ENCODE measurements around the gene LARGE1. TPM values are rescaled to one million over a fixed set of nuclear protein-coding genes. Genes with fewer than 3 reads are reported as not detected.

LARGE1 gene
- total RNA-seq, 1 donor from 2014 or later: 195 TPM

DNA sequence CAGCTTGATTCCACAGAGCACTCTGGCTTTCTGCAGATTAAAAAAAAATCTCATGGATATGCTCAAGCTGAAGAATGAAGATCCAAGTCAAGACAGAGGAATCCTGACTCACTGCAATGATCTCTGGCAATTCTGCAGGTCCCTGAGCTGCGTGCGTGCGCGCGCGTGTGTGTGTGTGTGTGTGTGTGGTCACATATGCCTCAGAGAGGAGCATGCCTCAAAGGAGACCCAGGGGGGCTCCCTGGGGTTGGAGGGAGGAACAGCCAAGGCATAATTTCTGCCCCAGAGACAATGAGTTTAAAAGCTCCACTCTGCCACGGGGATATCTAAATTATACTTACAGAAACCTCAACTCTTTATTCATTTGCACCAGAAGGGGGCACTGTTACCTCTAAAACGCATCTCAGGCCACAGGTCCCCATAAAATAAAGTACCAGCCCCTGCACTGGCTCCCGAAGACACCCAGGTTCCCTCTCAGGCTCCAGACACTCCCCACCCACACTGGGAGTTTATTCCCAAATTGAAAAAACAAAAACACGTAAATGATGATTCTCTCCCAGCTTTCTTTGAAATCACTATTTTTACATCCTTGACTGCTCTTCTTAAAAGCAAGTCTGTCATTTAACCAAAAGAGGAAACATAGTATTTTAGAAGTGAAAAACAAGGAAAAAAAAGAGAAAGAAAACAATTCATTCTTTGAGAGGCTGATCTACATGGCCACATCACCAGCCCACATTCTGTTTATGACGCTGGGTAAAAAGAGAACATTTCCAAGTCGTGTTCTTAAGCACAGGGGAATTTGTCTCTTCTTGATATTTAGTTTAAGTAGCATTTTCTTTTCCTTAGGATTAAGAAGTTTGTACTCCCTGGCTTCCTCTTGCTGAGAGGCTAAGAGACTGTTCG lies 401.0 kb downstream of the LARGE1 start:
- Mint-ChIP-seq H3K27me3 (no peaks in the 10 kb centered on the region), H3K4me1 (ENCODE audit: low read depth) (peaks cover 19% of the 10 kb centered on the region), H3K36me3 (ENCODE audit: insufficient read depth) (peaks cover 13% of the 10 kb centered on the region), H3K9me3 (ENCODE audit: low read depth) (no peaks in the 10 kb centered on the region), H3K27ac (peak overlapping the region; percentile 69), H3K4me3 (ENCODE audit: low read depth) (no peak overlapping the region)
- DNase-seq (ENCODE audit: low spot score, unreplicated experiment): peak; percentile 18
- TF ChIP-seq, protein P1, sequence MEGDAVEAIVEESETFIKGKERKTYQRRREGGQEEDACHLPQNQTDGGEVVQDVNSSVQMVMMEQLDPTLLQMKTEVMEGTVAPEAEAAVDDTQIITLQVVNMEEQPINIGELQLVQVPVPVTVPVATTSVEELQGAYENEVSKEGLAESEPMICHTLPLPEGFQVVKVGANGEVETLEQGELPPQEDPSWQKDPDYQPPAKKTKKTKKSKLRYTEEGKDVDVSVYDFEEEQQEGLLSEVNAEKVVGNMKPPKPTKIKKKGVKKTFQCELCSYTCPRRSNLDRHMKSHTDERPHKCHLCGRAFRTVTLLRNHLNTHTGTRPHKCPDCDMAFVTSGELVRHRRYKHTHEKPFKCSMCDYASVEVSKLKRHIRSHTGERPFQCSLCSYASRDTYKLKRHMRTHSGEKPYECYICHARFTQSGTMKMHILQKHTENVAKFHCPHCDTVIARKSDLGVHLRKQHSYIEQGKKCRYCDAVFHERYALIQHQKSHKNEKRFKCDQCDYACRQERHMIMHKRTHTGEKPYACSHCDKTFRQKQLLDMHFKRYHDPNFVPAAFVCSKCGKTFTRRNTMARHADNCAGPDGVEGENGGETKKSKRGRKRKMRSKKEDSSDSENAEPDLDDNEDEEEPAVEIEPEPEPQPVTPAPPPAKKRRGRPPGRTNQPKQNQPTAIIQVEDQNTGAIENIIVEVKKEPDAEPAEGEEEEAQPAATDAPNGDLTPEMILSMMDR (IDR thresholded peaks at IDR 0.05; ENCODE audit: unreplicated experiment): peak; percentile 77

DNA sequence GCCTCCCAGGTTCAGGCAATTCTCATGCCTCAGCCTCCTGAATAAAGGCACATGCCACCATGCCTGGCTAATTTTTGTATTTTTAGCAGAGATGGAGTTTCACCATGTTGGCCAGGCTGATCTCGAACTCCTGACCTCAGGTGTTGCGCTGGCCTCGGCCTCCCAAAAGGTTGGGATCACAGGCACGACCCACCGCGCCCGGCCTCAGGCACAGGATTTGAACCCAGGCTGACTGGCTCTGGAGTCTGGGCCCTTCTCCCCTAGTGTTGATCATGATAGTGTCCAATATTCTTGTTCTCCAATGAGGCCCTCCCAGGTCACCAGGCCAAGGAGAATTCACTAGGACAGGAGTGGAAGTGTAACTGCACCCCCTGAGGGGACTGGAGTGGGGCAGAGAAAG lies 401.9 kb downstream of the LARGE1 start:
- TF ChIP-seq, protein P1 (IDR thresholded peaks at IDR 0.05; ENCODE audit: unreplicated experiment): no peak
- Mint-ChIP-seq H3K4me3 (ENCODE audit: low read depth) (no peak overlapping the region), H3K27me3 (no peaks in the 10 kb centered on the region), H3K36me3 (ENCODE audit: insufficient read depth) (peaks cover 13% of the 10 kb centered on the region), H3K27ac (no peak overlapping the region), H3K4me1 (ENCODE audit: low read depth) (peaks cover 23% of the 10 kb centered on the region), H3K9me3 (ENCODE audit: low read depth) (no peaks in the 10 kb centered on the region)
- no peak for DNase-seq (ENCODE audit: low spot score, unreplicated experiment)

DNA sequence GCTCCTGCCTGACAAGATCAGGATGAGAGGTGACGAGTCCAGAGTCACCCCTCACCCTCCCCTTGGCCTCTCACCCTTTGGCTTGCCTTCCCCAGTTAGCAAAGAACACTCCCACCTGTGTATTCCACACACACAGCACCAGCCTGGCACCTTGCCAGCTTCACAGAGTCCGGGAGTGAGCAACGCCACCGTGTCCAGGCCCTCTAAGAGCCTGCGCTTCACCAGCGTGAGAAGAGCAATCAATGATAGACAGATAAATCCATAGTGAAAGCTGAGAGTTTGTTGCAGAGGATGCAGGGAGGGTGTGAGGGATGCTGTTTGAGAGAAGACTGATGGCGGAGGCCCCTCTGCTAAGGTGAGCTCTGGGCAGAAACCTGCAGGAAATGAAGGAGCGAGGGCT lies 404.5 kb downstream of the LARGE1 start:
- H3K27me3 Mint-ChIP-seq: no peaks in the 10 kb centered on the region
- no peak for DNase-seq (ENCODE audit: low spot score, unreplicated experiment)
- H3K27ac Mint-ChIP-seq: peak overlapping the region; percentile 67
- peaks cover 30% of the 10 kb centered on the region for H3K4me1 Mint-ChIP-seq (ENCODE audit: low read depth)
- no peak overlapping the region for H3K4me3 Mint-ChIP-seq (ENCODE audit: low read depth)
- no peaks in the 10 kb centered on the region for H3K9me3 Mint-ChIP-seq (ENCODE audit: low read depth)
- H3K36me3 Mint-ChIP-seq (ENCODE audit: insufficient read depth): peaks cover under 1% of the 10 kb centered on the region
- TF ChIP-seq, protein P1 (IDR thresholded peaks at IDR 0.05; ENCODE audit: unreplicated experiment): no peak

DNA sequence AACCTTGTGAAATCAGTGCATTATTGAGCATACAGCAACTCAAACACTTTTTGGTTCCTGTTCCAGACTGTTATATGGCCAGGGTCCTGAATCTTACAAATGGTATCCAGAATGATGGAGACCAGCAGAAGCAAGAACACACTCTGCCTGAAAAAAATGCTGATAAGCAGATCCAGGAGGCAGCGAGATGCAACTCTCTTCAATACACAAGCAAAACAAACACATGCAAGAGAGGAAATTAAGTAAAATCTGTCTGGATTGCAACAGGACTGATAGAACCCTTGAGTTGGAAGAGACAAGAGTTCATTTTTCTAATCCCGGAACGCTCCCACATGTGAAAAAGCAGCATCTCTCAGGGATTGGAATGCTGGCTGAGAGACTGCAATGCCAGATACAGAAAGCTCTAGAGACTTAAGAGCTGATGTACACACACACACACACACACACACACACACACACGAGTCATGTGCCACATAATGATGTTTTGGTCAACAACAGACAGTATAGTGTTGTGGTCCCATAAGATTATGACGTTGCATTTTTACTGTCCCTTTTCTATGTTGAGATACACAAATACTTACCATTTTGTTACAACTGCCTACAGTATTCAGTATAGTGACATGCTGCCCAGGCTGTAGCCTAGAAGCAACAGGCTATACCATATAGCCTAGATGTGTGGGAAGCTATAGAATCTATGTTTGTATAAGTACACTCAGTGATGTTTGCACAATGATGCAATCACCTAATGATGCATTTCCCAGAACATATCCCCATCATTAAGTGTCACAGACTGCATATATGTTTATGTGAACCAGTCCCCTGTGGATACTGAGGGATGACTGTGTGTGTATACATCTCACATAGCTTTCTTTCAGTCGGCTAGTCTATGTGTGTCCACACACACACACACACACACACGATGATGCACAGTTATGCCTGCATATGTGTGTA lies 406.6 kb downstream of the LARGE1 start:
- no peak overlapping the region for H3K27ac Mint-ChIP-seq
- no peaks in the 10 kb centered on the region for H3K9me3 Mint-ChIP-seq (ENCODE audit: low read depth)
- no peak for DNase-seq (ENCODE audit: low spot score, unreplicated experiment)
- H3K4me1 Mint-ChIP-seq (ENCODE audit: low read depth): peaks cover 26% of the 10 kb centered on the region
- no peaks in the 10 kb centered on the region for H3K36me3 Mint-ChIP-seq (ENCODE audit: insufficient read depth)
- no peaks in the 10 kb centered on the region for H3K27me3 Mint-ChIP-seq
- H3K4me3 Mint-ChIP-seq (ENCODE audit: low read depth): no peak overlapping the region
- TF ChIP-seq, protein P1 (IDR thresholded peaks at IDR 0.05; ENCODE audit: unreplicated experiment): no peak

DNA sequence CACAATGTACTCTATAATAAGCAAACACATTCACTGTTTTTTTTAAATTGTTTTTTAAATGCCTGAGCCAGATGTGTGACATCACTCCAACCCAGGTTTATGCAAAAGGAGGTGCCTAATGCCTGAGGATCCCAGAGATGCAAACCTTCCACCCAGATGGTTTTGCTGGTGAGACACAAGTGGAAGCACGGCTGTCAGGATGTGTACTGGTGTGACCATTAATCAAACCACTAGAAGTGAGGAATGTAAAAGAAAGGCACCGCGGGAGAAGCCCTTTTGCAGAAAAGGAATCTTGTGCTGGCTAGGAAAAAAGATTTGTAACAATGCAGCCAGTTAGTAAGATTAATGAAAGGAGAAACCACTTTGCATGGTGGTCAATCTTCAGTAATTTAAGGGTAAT lies 407.4 kb downstream of the LARGE1 start:
- H3K27me3 Mint-ChIP-seq: no peaks in the 10 kb centered on the region
- TF ChIP-seq, protein P1 (IDR thresholded peaks at IDR 0.05; ENCODE audit: unreplicated experiment): no peak
- H3K27ac Mint-ChIP-seq: no peak overlapping the region
- no peaks in the 10 kb centered on the region for H3K36me3 Mint-ChIP-seq (ENCODE audit: insufficient read depth)
- peaks cover 28% of the 10 kb centered on the region for H3K4me1 Mint-ChIP-seq (ENCODE audit: low read depth)
- H3K4me3 Mint-ChIP-seq (ENCODE audit: low read depth): no peak overlapping the region
- no peaks in the 10 kb centered on the region for H3K9me3 Mint-ChIP-seq (ENCODE audit: low read depth)
- no peak for DNase-seq (ENCODE audit: low spot score, unreplicated experiment)
